GM19438 (cell line): Measurements from ENCODE around the gene CFAP141.
"Not testable (repeated sequence)": the region's sequence is repeated elsewhere in the genome, so short reads cannot be mapped to it uniquely, and the experiment has no call there.

Experiments used
- ATAC-seq: cut with Tn5 transposase; IDR thresholded peaks from one replicate; pipeline ENCODE4 v1.9.1; 2021; ENCODE audit warnings: low read depth; ENCODE audit not compliant: unreplicated experiment

Gene CFAP141

GRCh38 chr1:154206196-154206595, at the start of gene CFAP141:
Gene CFAP141, minus strand, starts transcription at chr1:154206333. Its CDS starts 26 bp downstream, at chr1:154206307.
- no peak for ATAC-seq

- ATAC-seq, result no peak
These were observed 47.5 kb upstream of the CFAP141 start for GRCh38 chr1:154253671-154254070.

GRCh38 chr1:154241703-154242351, 35.7 kb upstream of the CFAP141 start:
- ATAC-seq, result no peak

- ATAC-seq, result no peak
These were observed 34.2 kb upstream of the CFAP141 start for GRCh38 chr1:154240294-154240833.

- ATAC-seq, result no peak
These were observed 33.4 kb upstream of the CFAP141 start for GRCh38 chr1:154239491-154239890.

- no peak for ATAC-seq
These were observed 31.9 kb upstream of the CFAP141 start for GRCh38 chr1:154237880-154238506.

- ATAC-seq, result no peak
These were observed 31.3 kb upstream of the CFAP141 start for GRCh38 chr1:154237435-154237834.

- ATAC-seq, result no peak
These were observed 30.7 kb upstream of the CFAP141 start for GRCh38 chr1:154236855-154237254.

GRCh38 chr1:154233127-154233526, 27.0 kb upstream of the CFAP141 start:
- not testable (repeated sequence) for ATAC-seq

GRCh38 chr1:154231112-154231511, 25.0 kb upstream of the CFAP141 start:
- ATAC-seq, result not testable (repeated sequence)

- ATAC-seq, result no peak
These were observed 19.2 kb upstream of the CFAP141 start for GRCh38 chr1:154225370-154225769.

- no peak for ATAC-seq
These were observed 17.5 kb upstream of the CFAP141 start for GRCh38 chr1:154223621-154224020.

GRCh38 chr1:154222918-154223317, 16.8 kb upstream of the CFAP141 start:
- no peak for ATAC-seq

- no peak for ATAC-seq
These were observed 16.4 kb upstream of the CFAP141 start for GRCh38 chr1:154222518-154222917.

GRCh38 chr1:154221278-154222001, 15.3 kb upstream of the CFAP141 start:
- peak; percentile 10 for ATAC-seq

- no peak for ATAC-seq
These were observed 14.8 kb upstream of the CFAP141 start for GRCh38 chr1:154220970-154221277.

GRCh38 chr1:154220071-154220969, 14.2 kb upstream of the CFAP141 start, which contains the start of gene UBAP2L:
Gene UBAP2L, plus strand, starts transcription at chr1:154220955. Its CDS starts 4,169 bp downstream, at chr1:154225124.
- ATAC-seq, result peak; percentile 77

- ATAC-seq, result no peak
These were observed 13.4 kb upstream of the CFAP141 start for GRCh38 chr1:154219541-154219940.

- no peak for ATAC-seq
These were observed 12.4 kb upstream of the CFAP141 start for GRCh38 chr1:154218545-154218944.

- no peak for ATAC-seq
These were observed 7.1 kb upstream of the CFAP141 start for GRCh38 chr1:154213274-154213673.
